GM12872 (cell line): ENCODE measurements around the gene TEK.

Experiments used
- CTCF ChIP-seq: IDR thresholded peaks from 3 replicates; pipeline ENCODE4 v1.5.1; 2011; ENCODE audit warnings: low read depth, mild to moderate bottlenecking, low read length, moderate library complexity; ENCODE audit not compliant: insufficient read depth

TEK gene

GRCh38 chr9:27192291-27192960, 83.4 kb downstream of the TEK start:
- no peak for TF ChIP-seq CTCF

GRCh38 chr9:27193886-27194285, 84.9 kb downstream of the TEK start:
- no peak for TF ChIP-seq CTCF

- no peak for TF ChIP-seq CTCF
Observed at GRCh38 chr9:27194401-27195091, 85.5 kb downstream of the TEK start.

GRCh38 chr9:27195191-27195590, 86.2 kb downstream of the TEK start:
- no peak for TF ChIP-seq CTCF

- no peak for TF ChIP-seq CTCF
Observed at GRCh38 chr9:27196383-27196782, 87.4 kb downstream of the TEK start.

GRCh38 chr9:27198190-27198589, 89.2 kb downstream of the TEK start:
- TF ChIP-seq CTCF: no peak

- no peak for TF ChIP-seq CTCF
Observed at GRCh38 chr9:27202056-27202455, 93.0 kb downstream of the TEK start.
